ENCODE data around the gene ULK4.

Gene ULK4

GRCh38 chr3:41673650-41674049, 288.3 kb downstream of the ULK4 start:
- TF ChIP-seq ARNT (IDR thresholded peaks at IDR 0.05) (no peak), NFRKB (IDR thresholded peaks at IDR 0.05) (no peak), ELF4 (IDR thresholded peaks at IDR 0.05) (no peak), FOXA1 (IDR thresholded peaks at IDR 0.05) (no peak), LEF1 (IDR thresholded peaks at IDR 0.05; ENCODE audit: borderline replicate concordance) (no peak), FOXM1 (IDR thresholded peaks at IDR 0.05; ENCODE audit: borderline replicate concordance) (no peak), FOXK2 (IDR thresholded peaks at IDR 0.05) (no peak), HDGF (IDR thresholded peaks at IDR 0.05; ENCODE audit: borderline replicate concordance) (no peak), SUZ12 (IDR thresholded peaks at IDR 0.05) (no peak), BHLHE40 (IDR thresholded peaks at IDR 0.05; ENCODE audit: borderline replicate concordance) (no peak), ZNF384 (IDR thresholded peaks at IDR 0.05) (no peak), L3MBTL2 (conservative IDR thresholded peaks at IDR 0.05) (no peak), CTBP1 (IDR thresholded peaks at IDR 0.05; ENCODE audit: borderline replicate concordance) (no peak), SP1 (IDR thresholded peaks at IDR 0.05) (no peak), TARDBP (IDR thresholded peaks at IDR 0.05) (no peak), PKNOX1 (IDR thresholded peaks at IDR 0.05) (no peak)
- POLR2A ChIA-PET, result no interaction called here
- CTCF ChIA-PET, result no interaction called here
- no peak for DNase-seq (ENCODE audit: extremely low spot score)

- TF ChIP-seq L3MBTL2 (conservative IDR thresholded peaks at IDR 0.05), result no peak
- TF ChIP-seq ARNT (IDR thresholded peaks at IDR 0.05), result no peak
- no peak for TF ChIP-seq SUZ12 (IDR thresholded peaks at IDR 0.05)
- TF ChIP-seq FOXM1 (IDR thresholded peaks at IDR 0.05; ENCODE audit: borderline replicate concordance), result no peak
- no peak for TF ChIP-seq PKNOX1 (IDR thresholded peaks at IDR 0.05)
- no peak for TF ChIP-seq BHLHE40 (IDR thresholded peaks at IDR 0.05; ENCODE audit: borderline replicate concordance)
- no peak for TF ChIP-seq HDGF (IDR thresholded peaks at IDR 0.05; ENCODE audit: borderline replicate concordance)
- no peak for TF ChIP-seq ELF4 (IDR thresholded peaks at IDR 0.05)
- TF ChIP-seq LEF1 (IDR thresholded peaks at IDR 0.05; ENCODE audit: borderline replicate concordance), result no peak
- TF ChIP-seq CTBP1 (IDR thresholded peaks at IDR 0.05; ENCODE audit: borderline replicate concordance), result no peak
- no peak for TF ChIP-seq SP1 (IDR thresholded peaks at IDR 0.05)
- TF ChIP-seq ZNF384 (IDR thresholded peaks at IDR 0.05), result no peak
- TF ChIP-seq FOXK2 (IDR thresholded peaks at IDR 0.05), result no peak
- no peak for TF ChIP-seq TARDBP (IDR thresholded peaks at IDR 0.05)
- TF ChIP-seq NFRKB (IDR thresholded peaks at IDR 0.05), result no peak
- no peak for TF ChIP-seq FOXA1 (IDR thresholded peaks at IDR 0.05)
- DNase-seq (ENCODE audit: extremely low spot score), result no peak
- ChIA-PET CTCF (no interaction called here), POLR2A (no interaction called here)
Observed at GRCh38 chr3:41668379-41668778, 293.5 kb downstream of the ULK4 start.

GRCh38 chr3:41662288-41662687, 299.6 kb downstream of the ULK4 start:
- no peak for DNase-seq (ENCODE audit: extremely low spot score)
- ChIA-PET POLR2A (no interaction called here), CTCF (no interaction called here)
- no peak for TF ChIP-seq FOXA1 (IDR thresholded peaks at IDR 0.05)
- TF ChIP-seq L3MBTL2 (conservative IDR thresholded peaks at IDR 0.05), result no peak
- no peak for TF ChIP-seq SUZ12 (IDR thresholded peaks at IDR 0.05)
- no peak for TF ChIP-seq CTBP1 (IDR thresholded peaks at IDR 0.05; ENCODE audit: borderline replicate concordance)
- TF ChIP-seq ELF4 (IDR thresholded peaks at IDR 0.05), result no peak
- no peak for TF ChIP-seq ARNT (IDR thresholded peaks at IDR 0.05)
- TF ChIP-seq NFRKB (IDR thresholded peaks at IDR 0.05), result no peak
- TF ChIP-seq TARDBP (IDR thresholded peaks at IDR 0.05), result no peak
- no peak for TF ChIP-seq PKNOX1 (IDR thresholded peaks at IDR 0.05)
- TF ChIP-seq BHLHE40 (IDR thresholded peaks at IDR 0.05; ENCODE audit: borderline replicate concordance), result no peak

- TF ChIP-seq ARNT (IDR thresholded peaks at IDR 0.05), result no peak
- TF ChIP-seq CTBP1 (IDR thresholded peaks at IDR 0.05; ENCODE audit: borderline replicate concordance), result no peak
- no peak for TF ChIP-seq FOXA1 (IDR thresholded peaks at IDR 0.05)
- TF ChIP-seq NFRKB (IDR thresholded peaks at IDR 0.05), result no peak
- TF ChIP-seq ZNF384 (IDR thresholded peaks at IDR 0.05), result no peak
- TF ChIP-seq SUZ12 (IDR thresholded peaks at IDR 0.05), result no peak
- no peak for TF ChIP-seq TARDBP (IDR thresholded peaks at IDR 0.05)
- TF ChIP-seq L3MBTL2 (conservative IDR thresholded peaks at IDR 0.05), result no peak
- no peak for TF ChIP-seq FOXK2 (IDR thresholded peaks at IDR 0.05)
- TF ChIP-seq PKNOX1 (IDR thresholded peaks at IDR 0.05), result no peak
- TF ChIP-seq FOXM1 (IDR thresholded peaks at IDR 0.05; ENCODE audit: borderline replicate concordance), result no peak
- no peak for TF ChIP-seq HDGF (IDR thresholded peaks at IDR 0.05; ENCODE audit: borderline replicate concordance)
- ChIA-PET POLR2A (no interaction called here), CTCF (no interaction called here)
- DNase-seq (ENCODE audit: extremely low spot score), result no peak
Observed at GRCh38 chr3:41661796-41662195, 300.1 kb downstream of the ULK4 start.

- POLR2A ChIA-PET, result no interaction called here
- no peak for DNase-seq (ENCODE audit: extremely low spot score)
- TF ChIP-seq CTBP1 (IDR thresholded peaks at IDR 0.05; ENCODE audit: borderline replicate concordance), result no peak
- TF ChIP-seq ARNT (IDR thresholded peaks at IDR 0.05), result no peak
- TF ChIP-seq SUZ12 (IDR thresholded peaks at IDR 0.05), result no peak
- no peak for TF ChIP-seq HDGF (IDR thresholded peaks at IDR 0.05; ENCODE audit: borderline replicate concordance)
- no peak for TF ChIP-seq FOXA1 (IDR thresholded peaks at IDR 0.05)
- TF ChIP-seq TARDBP (IDR thresholded peaks at IDR 0.05), result no peak
- no peak for TF ChIP-seq FOXM1 (IDR thresholded peaks at IDR 0.05; ENCODE audit: borderline replicate concordance)
- TF ChIP-seq SP1 (IDR thresholded peaks at IDR 0.05), result no peak
- no peak for TF ChIP-seq PKNOX1 (IDR thresholded peaks at IDR 0.05)
- no peak for TF ChIP-seq ELF4 (IDR thresholded peaks at IDR 0.05)
- CTCF ChIA-PET, result no interaction called here
Observed at GRCh38 chr3:41660510-41660909, 301.4 kb downstream of the ULK4 start.
